H1 (cell line): ENCODE measurements around the gene ZNF689. TPM values are rescaled to one million over a fixed set of nuclear protein-coding genes. Genes with fewer than 3 reads are reported as not detected.

Experiments
- CTCF ChIA-PET: fragments of 300-600 bp; sonication (Branson Sonifier 250); formaldehyde crosslinking; loops from one replicate; lab custom pipeline; 2021; ENCODE audit not compliant: partially characterized antibody; lab: Charles Lee
- POLR2A ChIA-PET: fragments of 300-600 bp; sonication (Branson Sonifier 250); formaldehyde crosslinking; loops from one replicate; lab custom pipeline; 2021; ENCODE audit warnings: inconsistent platforms; ENCODE audit not compliant: partially characterized antibody; lab: Charles Lee
- DNase-seq, 2 experiments: peaks; one replicate each; pipeline versions ENCODE4 v3.0.0 to v3.0.0-alpha.2; 2010 to 2022; ENCODE audit warnings: low spot score in 2 of 2, low read depth in 1 of 2, mixed read lengths in 1 of 2
- FAIRE-seq: peaks from 2 replicates; lab custom pipeline; 2011; peaks lifted over from hg19 to GRCh38; lab: Jason Lieb, UNC
- H2AFZ ChIP-seq: 2 replicates; pipeline ENCODE4 v1.8.1; 2012; ENCODE audit warnings: low read length, inconsistent platforms
- H2AK5ac ChIP-seq: 2 replicates; pipeline ENCODE4 v1.6.1; 2013; ENCODE audit warnings: low read depth, low read length
- H2BK120ac ChIP-seq: replicated peaks from 2 replicates; pipeline ENCODE3; 2013; ENCODE audit warnings: low read depth, low read length, inconsistent platforms
- H2BK12ac ChIP-seq: 2 replicates; pipeline ENCODE4 v1.6.1; 2013; ENCODE audit warnings: low read depth, low read length
- H2BK15ac ChIP-seq: 2 replicates; pipeline ENCODE4 v1.6.1; 2013; ENCODE audit warnings: low read length
- H2BK20ac ChIP-seq: 2 replicates; pipeline ENCODE4 v1.6.1; 2013; ENCODE audit warnings: low read length
- H2BK5ac ChIP-seq: 2 replicates; pipeline ENCODE4 v1.6.1; 2013; ENCODE audit warnings: low read depth, low read length
- H3K14ac ChIP-seq: 2 replicates; pipeline ENCODE4 v1.6.1; 2013; ENCODE audit warnings: inconsistent platforms; ENCODE audit not compliant: insufficient read length
- H3K18ac ChIP-seq: 2 replicates; pipeline ENCODE4 v1.6.1; 2013; ENCODE audit warnings: low read length; ENCODE audit errors: extremely low read depth
- H3K23ac ChIP-seq: 2 replicates; pipeline ENCODE4 v1.6.1; 2013; ENCODE audit warnings: inconsistent platforms; ENCODE audit not compliant: insufficient read length
- H3K23me2 ChIP-seq: 2 replicates; pipeline ENCODE4 v1.6.1; 2013; ENCODE audit warnings: low read depth, low read length
- H3K27ac ChIP-seq: 2 replicates; pipeline ENCODE4 v1.6.1; 2011; ENCODE audit warnings: low read depth, low read length, inconsistent platforms
- H3K27me3 ChIP-seq, 4 experiments: replicated peaks in 1 of 4; 1 replicate in 1 of 4; 2 replicates in 3 of 4; pipeline versions ENCODE4 v1.6.1 to v1.8.1; 2011 to 2013; ENCODE audit warnings: low read length in 3 of 4, mild to moderate bottlenecking in 3 of 4, inconsistent platforms in 2 of 4, mixed read lengths in 2 of 4, moderate library complexity in 1 of 4; ENCODE audit not compliant: control insufficient read depth in 3 of 4, insufficient read depth in 3 of 4; ENCODE audit errors: extremely low read depth in 1 of 4
- H3K36me3 ChIP-seq, 4 experiments: 2 replicates each; pipeline versions ENCODE4 v1.6.1 to v1.8.1; 2011 to 2013; ENCODE audit warnings: mild to moderate bottlenecking in 4 of 4, low read length in 3 of 4, moderate library complexity in 2 of 4, control low read depth in 1 of 4, inconsistent platforms in 1 of 4; ENCODE audit not compliant: insufficient read depth in 4 of 4, control insufficient read depth in 2 of 4
- H3K4ac ChIP-seq: replicated peaks from 2 replicates; pipeline ENCODE3; 2013; ENCODE audit warnings: low read length, low read depth, mixed read lengths, inconsistent platforms; ENCODE audit not compliant: insufficient read length
- H3K4me1 ChIP-seq, 4 experiments: replicated peaks in 1 of 4; 1 replicate in 1 of 4; 2 replicates in 3 of 4; pipeline versions ENCODE4 v1.6.1 to v1.8.1; 2011 to 2013; ENCODE audit warnings: low read length in 3 of 4, inconsistent platforms in 2 of 4, mixed read lengths in 1 of 4; ENCODE audit not compliant: insufficient read depth in 4 of 4, control insufficient read depth in 3 of 4
- H3K4me2 ChIP-seq, 2 experiments: 2 replicates each; pipeline versions ENCODE4 v1.6.1 to v1.8.1; 2011 to 2013; ENCODE audit warnings: low read depth in 2 of 2, low read length in 2 of 2, control low read depth in 1 of 2, inconsistent platforms in 1 of 2, mild to moderate bottlenecking in 1 of 2; ENCODE audit not compliant: insufficient read depth in 1 of 2
- H3K4me3 ChIP-seq, 4 experiments: fragments of 200-600, 300-600 bp in 1 of 4; sonication (generic), shearing (Covaris generic), sonication (Bioruptor Twin) in 1 of 4; 2 replicates each; pipeline versions ENCODE4 v1.5.1 to v1.8.1; 2011 to 2016; ENCODE audit warnings: low read length in 4 of 4, low read depth in 3 of 4, control low read depth in 2 of 4, inconsistent platforms in 2 of 4, mild to moderate bottlenecking in 2 of 4, mixed read lengths in 1 of 4, moderate library complexity in 1 of 4; ENCODE audit not compliant: insufficient read depth in 2 of 4; ENCODE audit errors: extremely low read depth in 1 of 4
- H3K56ac ChIP-seq: replicated peaks from 2 replicates; pipeline ENCODE3; 2013; ENCODE audit warnings: low read depth, mild to moderate bottlenecking, mixed read lengths, low read length, inconsistent platforms; ENCODE audit not compliant: insufficient read length
- H3K79me1 ChIP-seq: 2 replicates; pipeline ENCODE4 v1.6.1; 2013; ENCODE audit warnings: low read depth, low read length, control low read depth
- H3K79me2 ChIP-seq, 2 experiments: 2 replicates each; pipeline versions ENCODE4 v1.6.1 to v1.8.1; 2012 to 2013; ENCODE audit warnings: low read length in 2 of 2, mild to moderate bottlenecking in 2 of 2, inconsistent platforms in 1 of 2; ENCODE audit not compliant: insufficient read depth in 2 of 2, control insufficient read depth in 1 of 2
- H3K9ac ChIP-seq, 4 experiments: replicated peaks in 1 of 4; 1 replicate in 1 of 4; 2 replicates in 3 of 4; pipeline versions ENCODE4 v1.6.1 to v1.8.1; 2011 to 2013; ENCODE audit warnings: low read depth in 3 of 4, low read length in 3 of 4, control low read depth in 2 of 4, mild to moderate bottlenecking in 2 of 4, moderate library complexity in 2 of 4, inconsistent platforms in 1 of 4; ENCODE audit errors: extremely low read depth in 1 of 4
- H3K9me3 ChIP-seq, 2 experiments: 2 replicates each; pipeline versions ENCODE4 v1.6.1 to v1.8.1; 2012 to 2013; ENCODE audit warnings: mild to moderate bottlenecking in 2 of 2, moderate library complexity in 2 of 2, control low read depth in 1 of 2, inconsistent platforms in 1 of 2, low read depth in 1 of 2, low read length in 1 of 2, mixed read lengths in 1 of 2; ENCODE audit not compliant: insufficient read depth in 2 of 2
- H4K20me1 ChIP-seq, 2 experiments: replicated peaks in 1 of 2; 2 replicates each; pipeline versions ENCODE3 to v1.8.1; 2011 to 2013; ENCODE audit warnings: inconsistent platforms in 2 of 2, low read length in 2 of 2, mild to moderate bottlenecking in 1 of 2; ENCODE audit not compliant: insufficient read depth in 2 of 2, control insufficient read depth in 1 of 2
- H4K5ac ChIP-seq: 2 replicates; pipeline ENCODE4 v1.6.1; 2013; ENCODE audit warnings: low read length, low read depth, mixed read lengths, inconsistent platforms; ENCODE audit not compliant: insufficient read length
- H4K8ac ChIP-seq: 2 replicates; pipeline ENCODE4 v1.8.0; 2013; ENCODE audit warnings: mild to moderate bottlenecking, moderate library complexity, low read length, inconsistent platforms; ENCODE audit not compliant: insufficient read depth; ENCODE audit errors: extremely low read depth
- H4K91ac ChIP-seq: replicated peaks from 2 replicates; pipeline ENCODE3; 2013; ENCODE audit warnings: low read length, mixed read lengths, inconsistent platforms; ENCODE audit not compliant: insufficient read length
- CHD1 ChIP-seq: IDR thresholded peaks from 2 replicates; pipeline ENCODE4 v1.6.1; 2012; ENCODE audit warnings: low read depth, low read length, improper control_type of control experiment
- EGR1 ChIP-seq: IDR thresholded peaks from 2 replicates; pipeline ENCODE4 v1.6.1; 2011; ENCODE audit warnings: low read depth, low read length, borderline replicate concordance
- EZH2 ChIP-seq: fragments of 200-600 bp; sonication (generic); IDR thresholded peaks from 2 replicates; pipeline ENCODE4 v1.7.1; 2012; ENCODE audit warnings: low read depth, mild to moderate bottlenecking, moderate library complexity, low read length, inconsistent platforms; ENCODE audit not compliant: severe bottlenecking
- HDAC6 ChIP-seq: IDR thresholded peaks from one replicate; pipeline ENCODE4 v1.7.1; 2012; ENCODE audit warnings: low read depth, mild to moderate bottlenecking, inconsistent platforms, low read length, moderate library complexity
- JUN ChIP-seq: IDR thresholded peaks from 2 replicates; pipeline ENCODE4 v1.6.1; 2011; ENCODE audit warnings: low read depth, mild to moderate bottlenecking, improper control_type of control experiment, low read length
- NANOG ChIP-seq: IDR thresholded peaks from 2 replicates; pipeline ENCODE4 v1.6.1; 2011; ENCODE audit warnings: low read length, low read depth, mild to moderate bottlenecking, inconsistent platforms; ENCODE audit not compliant: insufficient read depth, poor library complexity, severe bottlenecking
- NRF1 ChIP-seq: IDR thresholded peaks from 2 replicates; pipeline ENCODE4 v1.6.1; 2011; ENCODE audit warnings: mild to moderate bottlenecking, low read depth, low read length, improper control_type of control experiment
- SIX5 ChIP-seq: IDR thresholded peaks from 2 replicates; pipeline ENCODE4 v1.6.1; 2011; ENCODE audit warnings: mild to moderate bottlenecking, low read depth, low read length
- SRF ChIP-seq: IDR thresholded peaks from 2 replicates; pipeline ENCODE4 v1.6.1; 2011; ENCODE audit warnings: mild to moderate bottlenecking, low read depth, low read length, moderate library complexity
- TAF1 ChIP-seq: IDR thresholded peaks from 2 replicates; pipeline ENCODE4 v1.6.1; 2011; ENCODE audit warnings: mild to moderate bottlenecking, low read depth, low read length
- TAF7 ChIP-seq: optimal IDR thresholded peaks from 2 replicates; pipeline ENCODE3; 2011; ENCODE audit warnings: low read depth, mild to moderate bottlenecking, inconsistent platforms, low read length, moderate library complexity, borderline replicate concordance
- TEAD4 ChIP-seq: IDR thresholded peaks from 2 replicates; pipeline ENCODE4 v1.6.1; 2012; ENCODE audit warnings: low read depth, low read length, inconsistent platforms, mixed read lengths
- WGBS, 2 experiments: shearing (Covaris generic) in 1 of 2; methylation state at CpG; one replicate each; pipeline versions ENCODE4 v1.1.6 to v1.1.7; 2013 to 2015; ENCODE audit warnings: low lambda C conversion rate in 2 of 2, mixed read lengths in 2 of 2, inconsistent platforms in 1 of 2, low coverage in 1 of 2, missing lambda C conversion rate in 1 of 2; ENCODE audit not compliant: insufficient replicate concordance in 2 of 2, insufficient coverage in 1 of 2, insufficient read length in 1 of 2; ENCODE audit errors: extremely low coverage in 1 of 2, missing lambda C conversion rate in 1 of 2; 5-methylcytosine and 5-hydroxymethylcytosine counted together
- polyA plus RNA-seq, 7 experiments: library from polyadenylated mRNA; depleted of rRNA in 3 of 7; stranded (reverse) in 5 of 7; unstranded in 2 of 7; fragments of >200 nt in 5 of 7; fragments of 200-250 nt in 2 of 7; gene quantifications; 1 replicate in 5 of 7; 2 replicates in 1 of 7; 4 replicates in 1 of 7; pipeline versions ENCODE4 v1.2.1 to v1.2.3, GENCODE V29; 2011 to 2013; ENCODE audit warnings: missing spikeins in 2 of 7, mixed read lengths in 2 of 7
- total RNA-seq: library from RNA; stranded (reverse); fragmentation: NEBNext Ultra II Directional; extraction: Animal tissue kit (Norgen Biotek cat#: 25700); gene quantifications from 2 replicates; pipeline ENCODE4 v1.2.1, GENCODE V29; 2021
- TF ChIP-seq, protein P1 (sequence below): IDR thresholded peaks from 2 replicates; pipeline ENCODE4 v1.6.1; 2012; ENCODE audit warnings: inconsistent platforms
- TF ChIP-seq, protein P2 (sequence below): IDR thresholded peaks from 2 replicates; pipeline ENCODE4 v1.6.1; 2012; ENCODE audit warnings: inconsistent platforms

The ZNF689 gene
- total and polyA plus RNA-seq, 2 of the 8 experiments (the other 6 are each of a cell fraction or from before 2014, with no cell fraction given), result 14.3 to 15.3 TPM

DNA sequence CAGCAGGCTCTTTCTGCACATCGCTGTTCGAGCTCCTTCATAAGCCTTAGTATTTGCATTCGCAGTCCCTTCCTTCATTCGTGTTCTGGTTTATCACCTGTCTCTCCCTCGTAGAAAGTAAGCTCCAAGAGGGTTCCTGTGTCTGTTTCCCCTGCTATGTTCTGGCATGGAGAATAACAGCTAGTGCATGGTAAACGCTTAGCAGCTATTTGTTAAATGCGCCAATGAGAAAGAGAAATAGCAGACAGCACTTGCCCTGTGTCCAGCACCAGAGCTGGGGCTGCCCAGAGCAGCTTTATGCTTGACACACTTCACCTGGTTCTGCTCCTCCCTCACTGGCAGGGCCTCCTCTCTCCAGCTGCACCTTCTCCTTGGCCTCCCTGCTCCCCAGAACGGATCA is 44.2 kb downstream of the ZNF689 start:
- peaks cover under 1% of the 10 kb centered on the region; the same call in 1 of the 2 replicates for H3K23me2 ChIP-seq
- no peak overlapping the region for H2BK120ac ChIP-seq
- H2BK15ac ChIP-seq, result no peak overlapping the region
- CTCF ChIA-PET, result interaction anchor here (0.6 to 5.7 kb wide), 10 partner anchors 26 to 148 kb away, joined by 3 to 28 read pairs (median 3); partner anchors contain the start of gene ZNF747
- POLR2A ChIA-PET, result interaction anchor here (0.7 to 5.0 kb wide), 14 partner anchors 8 to 159 kb away, joined by 3 to 26 read pairs (median 4); partner anchors contain the start of genes ZNF689, ZNF747, ZNF764 and ZNF771
- no peak overlapping the region for H4K8ac ChIP-seq
- H2AFZ ChIP-seq, result no peak overlapping the region
- no peak overlapping the region for H3K56ac ChIP-seq
- H2BK12ac ChIP-seq, result no peak overlapping the region
- DNase-seq (no peak), FAIRE-seq (no peak)
- H3K27ac ChIP-seq, result no peak overlapping the region
- H4K20me1 ChIP-seq, result no peaks in the 10 kb centered on the region
- no peak overlapping the region for H3K23ac ChIP-seq
- H3K4me1 ChIP-seq, result peaks cover 0 to 9% (median 2%) of the 10 kb centered on the region in 4 experiments; a peak in 5 of 7 replicates
- no peaks in the 10 kb centered on the region for H3K36me3 ChIP-seq
- no peak overlapping the region for H3K4me3 ChIP-seq
- H3K4me2 ChIP-seq, result no peak overlapping the region
- no peak overlapping the region for H2BK5ac ChIP-seq
- no peak overlapping the region for H3K4ac ChIP-seq
- H3K14ac ChIP-seq, result no peak overlapping the region
- no peak overlapping the region for H2BK20ac ChIP-seq
- no peaks in the 10 kb centered on the region for H3K79me1 ChIP-seq
- 84% methylated on average over 8 of the region's 8 CpGs; no CpG with 5 or more reads in 1 of the 2 experiments for WGBS, 2 experiments
- H3K9me3 ChIP-seq, result no peaks in the 10 kb centered on the region
- H4K5ac ChIP-seq, result no peak overlapping the region
- H3K9ac ChIP-seq, result no peak overlapping the region
- H3K18ac ChIP-seq, result no peak overlapping the region
- H4K91ac ChIP-seq, result no peak overlapping the region
- no peak overlapping the region for H2AK5ac ChIP-seq
- no peaks in the 10 kb centered on the region for H3K79me2 ChIP-seq
- H3K27me3 ChIP-seq, result peaks cover 0 to 3% (median 1%) of the 10 kb centered on the region in 4 experiments; a peak in 2 of 7 replicates
- TF ChIP-seq SIX5 (no peak), JUN (no peak), TEAD4 (no peak), EGR1 (no peak), NANOG (no peak), TAF7 (no peak), HDAC6 (no peak), TAF1 (no peak), CHD1 (no peak), NRF1 (no peak), EZH2 (no peak), SRF (no peak)
- TF ChIP-seq, protein P1, sequence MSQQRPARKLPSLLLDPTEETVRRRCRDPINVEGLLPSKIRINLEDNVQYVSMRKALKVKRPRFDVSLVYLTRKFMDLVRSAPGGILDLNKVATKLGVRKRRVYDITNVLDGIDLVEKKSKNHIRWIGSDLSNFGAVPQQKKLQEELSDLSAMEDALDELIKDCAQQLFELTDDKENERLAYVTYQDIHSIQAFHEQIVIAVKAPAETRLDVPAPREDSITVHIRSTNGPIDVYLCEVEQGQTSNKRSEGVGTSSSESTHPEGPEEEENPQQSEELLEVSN, result no peak
- TF ChIP-seq, protein P2, sequence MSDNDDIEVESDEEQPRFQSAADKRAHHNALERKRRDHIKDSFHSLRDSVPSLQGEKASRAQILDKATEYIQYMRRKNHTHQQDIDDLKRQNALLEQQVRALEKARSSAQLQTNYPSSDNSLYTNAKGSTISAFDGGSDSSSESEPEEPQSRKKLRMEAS, result no peak
